ENCODE results near the gene OR4K2. TPM values are rescaled to one million over a fixed set of nuclear protein-coding genes. Genes with fewer than 3 reads are reported as not detected.

Gene OR4K2
- total RNA-seq, 1 experiment from 2014 or later: not detected

DNA sequence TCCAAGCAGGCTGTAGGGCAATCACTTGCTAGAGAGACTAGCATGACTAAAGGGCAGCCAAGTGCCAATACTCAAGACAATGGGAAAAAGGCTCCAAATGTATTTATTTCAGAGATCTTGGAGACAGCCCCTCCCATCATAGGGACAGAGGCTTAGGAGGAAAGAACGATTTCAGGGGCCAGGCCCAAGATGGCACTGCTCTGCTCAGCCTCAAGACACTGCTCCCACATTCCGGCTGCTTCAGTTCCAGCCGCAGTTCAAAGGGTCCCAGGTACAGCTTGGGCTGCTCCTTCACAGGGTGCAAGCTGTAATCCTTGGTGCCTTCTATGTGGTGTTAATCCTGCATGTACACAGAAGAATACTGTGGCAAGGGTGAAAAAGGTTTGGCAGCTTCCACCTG, 26.1 kb downstream of the OR4K2 start:
- Histone ChIP-seq H3K27me3 (ENCODE audit: control insufficient read depth, insufficient read depth, low read length) (no peaks in the 10 kb centered on the region), H3K4me3 (ENCODE audit: low read depth in 2 of 2, low read length in 2 of 2) (no peak overlapping the region), H3K27ac (ENCODE audit: low read length) (no peak overlapping the region), H3K9me3 (ENCODE audit: control insufficient read depth, insufficient read depth, low read depth, low read length) (no peaks in the 10 kb centered on the region), H3K36me3 (ENCODE audit: control insufficient read depth, insufficient read depth, low read length) (no peaks in the 10 kb centered on the region), H3K4me1 (ENCODE audit: control insufficient read depth, insufficient read depth, low read length) (no peaks in the 10 kb centered on the region)
- no TSS peak for BruUV-seq (replicated peaks)
- in situ Hi-C loops (cut with HindIII; ENCODE audit: low pct_unique_long_range_greater_than_20kb, low sequenced_read_pairs) (no loop called here), intact Hi-C loops (cut with micrococcal nuclease; ENCODE audit: unreplicated experiment) (no loop called here)
- ATAC-seq (no peak), DNase-seq (ENCODE audit: low read depth, low spot score) (no peak)
- TF ChIP-seq, protein P1, sequence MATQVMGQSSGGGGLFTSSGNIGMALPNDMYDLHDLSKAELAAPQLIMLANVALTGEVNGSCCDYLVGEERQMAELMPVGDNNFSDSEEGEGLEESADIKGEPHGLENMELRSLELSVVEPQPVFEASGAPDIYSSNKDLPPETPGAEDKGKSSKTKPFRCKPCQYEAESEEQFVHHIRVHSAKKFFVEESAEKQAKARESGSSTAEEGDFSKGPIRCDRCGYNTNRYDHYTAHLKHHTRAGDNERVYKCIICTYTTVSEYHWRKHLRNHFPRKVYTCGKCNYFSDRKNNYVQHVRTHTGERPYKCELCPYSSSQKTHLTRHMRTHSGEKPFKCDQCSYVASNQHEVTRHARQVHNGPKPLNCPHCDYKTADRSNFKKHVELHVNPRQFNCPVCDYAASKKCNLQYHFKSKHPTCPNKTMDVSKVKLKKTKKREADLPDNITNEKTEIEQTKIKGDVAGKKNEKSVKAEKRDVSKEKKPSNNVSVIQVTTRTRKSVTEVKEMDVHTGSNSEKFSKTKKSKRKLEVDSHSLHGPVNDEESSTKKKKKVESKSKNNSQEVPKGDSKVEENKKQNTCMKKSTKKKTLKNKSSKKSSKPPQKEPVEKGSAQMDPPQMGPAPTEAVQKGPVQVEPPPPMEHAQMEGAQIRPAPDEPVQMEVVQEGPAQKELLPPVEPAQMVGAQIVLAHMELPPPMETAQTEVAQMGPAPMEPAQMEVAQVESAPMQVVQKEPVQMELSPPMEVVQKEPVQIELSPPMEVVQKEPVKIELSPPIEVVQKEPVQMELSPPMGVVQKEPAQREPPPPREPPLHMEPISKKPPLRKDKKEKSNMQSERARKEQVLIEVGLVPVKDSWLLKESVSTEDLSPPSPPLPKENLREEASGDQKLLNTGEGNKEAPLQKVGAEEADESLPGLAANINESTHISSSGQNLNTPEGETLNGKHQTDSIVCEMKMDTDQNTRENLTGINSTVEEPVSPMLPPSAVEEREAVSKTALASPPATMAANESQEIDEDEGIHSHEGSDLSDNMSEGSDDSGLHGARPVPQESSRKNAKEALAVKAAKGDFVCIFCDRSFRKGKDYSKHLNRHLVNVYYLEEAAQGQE (IDR thresholded peaks at IDR 0.05; ENCODE audit: insufficient read depth in 1 of 2, low read depth in 2 of 2, low read length in 1 of 2): no peak
- TF ChIP-seq, protein P2, sequence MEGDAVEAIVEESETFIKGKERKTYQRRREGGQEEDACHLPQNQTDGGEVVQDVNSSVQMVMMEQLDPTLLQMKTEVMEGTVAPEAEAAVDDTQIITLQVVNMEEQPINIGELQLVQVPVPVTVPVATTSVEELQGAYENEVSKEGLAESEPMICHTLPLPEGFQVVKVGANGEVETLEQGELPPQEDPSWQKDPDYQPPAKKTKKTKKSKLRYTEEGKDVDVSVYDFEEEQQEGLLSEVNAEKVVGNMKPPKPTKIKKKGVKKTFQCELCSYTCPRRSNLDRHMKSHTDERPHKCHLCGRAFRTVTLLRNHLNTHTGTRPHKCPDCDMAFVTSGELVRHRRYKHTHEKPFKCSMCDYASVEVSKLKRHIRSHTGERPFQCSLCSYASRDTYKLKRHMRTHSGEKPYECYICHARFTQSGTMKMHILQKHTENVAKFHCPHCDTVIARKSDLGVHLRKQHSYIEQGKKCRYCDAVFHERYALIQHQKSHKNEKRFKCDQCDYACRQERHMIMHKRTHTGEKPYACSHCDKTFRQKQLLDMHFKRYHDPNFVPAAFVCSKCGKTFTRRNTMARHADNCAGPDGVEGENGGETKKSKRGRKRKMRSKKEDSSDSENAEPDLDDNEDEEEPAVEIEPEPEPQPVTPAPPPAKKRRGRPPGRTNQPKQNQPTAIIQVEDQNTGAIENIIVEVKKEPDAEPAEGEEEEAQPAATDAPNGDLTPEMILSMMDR (IDR thresholded peaks at IDR 0.05): no peak
- TF ChIP-seq TCF7L2 (IDR thresholded peaks at IDR 0.05; ENCODE audit: low read depth, low read length) (no peak), POLR2AphosphoS5 (IDR thresholded peaks at IDR 0.05; ENCODE audit: low read depth, low read length) (no peak)
- CTCF ChIA-PET: no interaction called here
- POLR2A ChIA-PET: no interaction called here

DNA sequence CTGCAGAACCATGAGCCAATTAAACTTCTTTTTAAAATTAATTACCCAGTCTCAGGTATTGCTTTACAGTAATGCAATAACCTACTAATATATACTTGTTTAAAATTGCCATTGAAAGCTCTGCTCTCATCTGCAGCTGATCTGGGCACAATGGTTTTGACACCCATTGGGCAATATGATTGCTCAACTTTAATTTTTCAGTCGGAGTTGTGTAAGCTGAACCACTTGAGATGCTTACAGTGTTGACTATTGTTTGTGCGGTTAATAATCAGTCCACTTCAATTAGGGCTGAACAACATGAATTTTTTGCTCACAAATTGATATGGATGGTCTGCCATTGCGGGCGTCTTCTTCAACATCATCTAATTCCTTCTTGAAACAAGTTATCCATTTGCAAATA, 27.5 kb downstream of the OR4K2 start:
- TF ChIP-seq TCF7L2 (IDR thresholded peaks at IDR 0.05; ENCODE audit: low read depth, low read length): no peak
- TF ChIP-seq, protein P1 (IDR thresholded peaks at IDR 0.05; ENCODE audit: insufficient read depth in 1 of 2, low read depth in 2 of 2, low read length in 1 of 2): no peak
- TF ChIP-seq, protein P2 (IDR thresholded peaks at IDR 0.05): no peak
- no peak for TF ChIP-seq POLR2AphosphoS5 (IDR thresholded peaks at IDR 0.05; ENCODE audit: low read depth, low read length)
- TF ChIP-seq SIN3A (IDR thresholded peaks at IDR 0.05; ENCODE audit: borderline replicate concordance, insufficient read depth, low read depth, low read length): no peak
- DNase-seq (ENCODE audit: low read depth, low spot score) (no peak), ATAC-seq (no peak)
- in situ Hi-C loops (cut with HindIII; ENCODE audit: low pct_unique_long_range_greater_than_20kb, low sequenced_read_pairs) (no loop called here), intact Hi-C loops (cut with micrococcal nuclease; ENCODE audit: unreplicated experiment) (no loop called here)
- Histone ChIP-seq H3K4me3 (ENCODE audit: low read depth in 2 of 2, low read length in 2 of 2) (no peak overlapping the region), H3K27ac (ENCODE audit: low read length) (no peak overlapping the region), H3K4me1 (ENCODE audit: control insufficient read depth, insufficient read depth, low read length) (no peaks in the 10 kb centered on the region), H3K36me3 (ENCODE audit: control insufficient read depth, insufficient read depth, low read length) (no peaks in the 10 kb centered on the region), H3K27me3 (ENCODE audit: control insufficient read depth, insufficient read depth, low read length) (no peaks in the 10 kb centered on the region), H3K9me3 (ENCODE audit: control insufficient read depth, insufficient read depth, low read depth, low read length) (no peaks in the 10 kb centered on the region)
- no TSS peak for BruUV-seq (replicated peaks)
- POLR2A ChIA-PET: no interaction called here
- CTCF ChIA-PET: no interaction called here

Data from Panc1 (cell line).